IPS DF 19.7 (cell line): ENCODE data around the gene ZGRF1.
"Not testable (repeated sequence)": the region's sequence is repeated elsewhere in the genome, so short reads cannot be mapped to it uniquely, and the experiment has no call there.

Experiments used
- DNase-seq: peaks from one replicate; pipeline ENCODE4 v3.0.0-alpha.2; 2013; ENCODE audit warnings: low read depth, low spot score

The ZGRF1 gene

GRCh38 chr4:112554271-112554670 lies 82.4 kb downstream of the ZGRF1 start:
- not testable (repeated sequence) for DNase-seq

- no peak for DNase-seq
Observed at GRCh38 chr4:112552668-112553067, 84.0 kb downstream of the ZGRF1 start.

- no peak for DNase-seq
Observed at GRCh38 chr4:112550728-112551127, 86.0 kb downstream of the ZGRF1 start.

- DNase-seq, result no peak
Observed at GRCh38 chr4:112546476-112546875, 90.2 kb downstream of the ZGRF1 start.

GRCh38 chr4:112545346-112545745 lies 91.4 kb downstream of the ZGRF1 start:
- no peak for DNase-seq

GRCh38 chr4:112540695-112541094 lies 96.0 kb downstream of the ZGRF1 start:
- no peak for DNase-seq

GRCh38 chr4:112536123-112536522 lies 100.6 kb downstream of the ZGRF1 start:
- no peak for DNase-seq

- no peak for DNase-seq
Observed at GRCh38 chr4:112532267-112532666, 104.4 kb downstream of the ZGRF1 start.

GRCh38 chr4:112531146-112531545 lies 105.6 kb downstream of the ZGRF1 start:
- no peak for DNase-seq

GRCh38 chr4:112526061-112526460 lies 110.6 kb downstream of the ZGRF1 start:
- DNase-seq, result no peak

- DNase-seq, result no peak
Observed at GRCh38 chr4:112523764-112524505, 112.8 kb downstream of the ZGRF1 start.

GRCh38 chr4:112523008-112523721 lies 113.5 kb downstream of the ZGRF1 start:
- DNase-seq, result no peak

GRCh38 chr4:112522431-112522830 lies 114.3 kb downstream of the ZGRF1 start:
- not testable (repeated sequence) for DNase-seq

- no peak for DNase-seq
Observed at GRCh38 chr4:112521123-112522023, 115.3 kb downstream of the ZGRF1 start.

GRCh38 chr4:112520598-112521122 lies 116.0 kb downstream of the ZGRF1 start:
- DNase-seq, result no peak

- no peak for DNase-seq
Observed at GRCh38 chr4:112519689-112520597, 116.8 kb downstream of the ZGRF1 start.

- no peak for DNase-seq
Observed at GRCh38 chr4:112518675-112519074, 118.0 kb downstream of the ZGRF1 start.

- no peak for DNase-seq
Observed at GRCh38 chr4:112517911-112518310, 118.8 kb downstream of the ZGRF1 start.

GRCh38 chr4:112517067-112517634 lies 119.6 kb downstream of the ZGRF1 start:
- no peak for DNase-seq

GRCh38 chr4:112516471-112517066 lies 120.1 kb downstream of the ZGRF1 start:
- DNase-seq, result no peak
